GM12878 (cell line): ENCODE data around the gene AAGAB.

Source experiments
- ASH2L ChIP-seq: fragments of 300-600, 200-600 bp; sonication (generic); IDR thresholded peaks from 2 replicates; pipeline ENCODE4 v1.6.1; 2017; ENCODE audit warnings: low read depth, mild to moderate bottlenecking, borderline replicate concordance
- ATF7 ChIP-seq: fragments of 450-650 bp; IDR thresholded peaks from 2 replicates; pipeline ENCODE4 v1.6.1; 2016; ENCODE audit warnings: low read depth, mild to moderate bottlenecking
- EP300 ChIP-seq, 2 experiments: fragments of 150-350 bp in 1 of 2; IDR thresholded peaks; 2 replicates each; pipeline ENCODE4 v1.6.1; 2011 to 2012; ENCODE audit warnings: low read depth in 2 of 2, low read length in 2 of 2, borderline replicate concordance in 1 of 2, improper control_type of control experiment in 1 of 2, inconsistent platforms in 1 of 2; ENCODE audit not compliant: control insufficient read depth in 1 of 2
- JUND ChIP-seq: IDR thresholded peaks from 2 replicates; pipeline ENCODE4 v1.6.1; 2012; ENCODE audit warnings: low read depth, mild to moderate bottlenecking, low read length, improper control_type of control experiment, moderate library complexity
- MTA2 ChIP-seq: fragments of 450-650 bp; IDR thresholded peaks from 2 replicates; pipeline ENCODE4 v1.6.1; 2016; ENCODE audit warnings: low read depth, mild to moderate bottlenecking, moderate library complexity
- MXI1 ChIP-seq: fragments of 150-350 bp; IDR thresholded peaks from 2 replicates; pipeline ENCODE4 v1.6.1; 2011; ENCODE audit warnings: low read depth, mild to moderate bottlenecking, inconsistent platforms, low read length, improper control_type of control experiment
- POLR2A ChIP-seq: IDR thresholded peaks from 2 replicates; pipeline ENCODE4 v1.6.1; 2011; ENCODE audit warnings: low read depth, mild to moderate bottlenecking, low read length
- SMC3 ChIP-seq: IDR thresholded peaks from 2 replicates; pipeline ENCODE4 v1.6.1; 2011; ENCODE audit warnings: low read length, improper control_type of control experiment, borderline replicate concordance
- TBL1XR1 ChIP-seq: IDR thresholded peaks from 2 replicates; pipeline ENCODE4 v1.6.1; 2012; ENCODE audit warnings: low read depth, low read length, improper control_type of control experiment
- TF ChIP-seq, protein P1 (sequence below), 3 experiments: IDR thresholded peaks in 2 of 3; conservative IDR thresholded peaks in 1 of 3; 2 replicates each; pipeline ENCODE4 v1.5.1; 2011; ENCODE audit warnings: low read depth in 3 of 3, low read length in 3 of 3, mild to moderate bottlenecking in 3 of 3, control low read depth in 2 of 3, moderate library complexity in 2 of 3, inconsistent platforms in 1 of 3, mixed read lengths in 1 of 3; ENCODE audit not compliant: control insufficient read depth in 2 of 3, insufficient read depth in 1 of 3; ENCODE audit errors: extremely low read depth in 1 of 3
- TF ChIP-seq, protein P2 (sequence below): IDR thresholded peaks from 2 replicates; pipeline ENCODE4 v1.6.1; 2012; ENCODE audit warnings: mild to moderate bottlenecking, low read depth, low read length

DNA sequence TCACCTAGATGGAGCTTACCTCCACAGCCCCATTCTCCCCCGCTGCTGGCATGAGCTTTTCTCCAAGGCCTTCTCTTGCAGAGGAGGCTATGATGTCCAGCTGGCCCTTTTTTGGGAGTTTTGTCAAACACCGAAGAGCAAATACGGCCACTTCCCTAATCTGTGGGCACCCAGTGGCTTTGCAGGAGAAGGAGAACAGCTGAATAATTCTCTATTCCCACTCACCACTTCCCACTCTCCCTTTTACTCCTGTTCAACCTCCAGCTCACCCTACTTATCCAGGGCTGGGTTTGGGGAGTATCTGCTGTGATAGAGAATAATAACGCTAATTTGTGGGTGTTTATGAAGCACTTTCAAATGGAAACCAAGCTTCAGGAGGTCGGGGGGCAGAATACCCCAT, 93.0 kb downstream of the AAGAB start:
- no peak for TF ChIP-seq JUND
- TF ChIP-seq POLR2A: no peak
- TF ChIP-seq TBL1XR1: no peak
- TF ChIP-seq, protein P1, sequence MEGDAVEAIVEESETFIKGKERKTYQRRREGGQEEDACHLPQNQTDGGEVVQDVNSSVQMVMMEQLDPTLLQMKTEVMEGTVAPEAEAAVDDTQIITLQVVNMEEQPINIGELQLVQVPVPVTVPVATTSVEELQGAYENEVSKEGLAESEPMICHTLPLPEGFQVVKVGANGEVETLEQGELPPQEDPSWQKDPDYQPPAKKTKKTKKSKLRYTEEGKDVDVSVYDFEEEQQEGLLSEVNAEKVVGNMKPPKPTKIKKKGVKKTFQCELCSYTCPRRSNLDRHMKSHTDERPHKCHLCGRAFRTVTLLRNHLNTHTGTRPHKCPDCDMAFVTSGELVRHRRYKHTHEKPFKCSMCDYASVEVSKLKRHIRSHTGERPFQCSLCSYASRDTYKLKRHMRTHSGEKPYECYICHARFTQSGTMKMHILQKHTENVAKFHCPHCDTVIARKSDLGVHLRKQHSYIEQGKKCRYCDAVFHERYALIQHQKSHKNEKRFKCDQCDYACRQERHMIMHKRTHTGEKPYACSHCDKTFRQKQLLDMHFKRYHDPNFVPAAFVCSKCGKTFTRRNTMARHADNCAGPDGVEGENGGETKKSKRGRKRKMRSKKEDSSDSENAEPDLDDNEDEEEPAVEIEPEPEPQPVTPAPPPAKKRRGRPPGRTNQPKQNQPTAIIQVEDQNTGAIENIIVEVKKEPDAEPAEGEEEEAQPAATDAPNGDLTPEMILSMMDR (IDR thresholded peaks at IDR 0.05 in 2 of 3, conservative IDR thresholded peaks at IDR 0.05 in 1 of 3; ENCODE audit: control insufficient read depth in 2 of 3, extremely low read depth in 1 of 3, insufficient read depth in 1 of 3, low read depth in 3 of 3, low read length in 3 of 3): no peak
- TF ChIP-seq MTA2: no peak
- no peak for TF ChIP-seq EP300 (IDR thresholded peaks at IDR 0.05; ENCODE audit: borderline replicate concordance in 1 of 2, control insufficient read depth in 1 of 2, low read depth in 2 of 2, low read length in 2 of 2)
- TF ChIP-seq, protein P2, sequence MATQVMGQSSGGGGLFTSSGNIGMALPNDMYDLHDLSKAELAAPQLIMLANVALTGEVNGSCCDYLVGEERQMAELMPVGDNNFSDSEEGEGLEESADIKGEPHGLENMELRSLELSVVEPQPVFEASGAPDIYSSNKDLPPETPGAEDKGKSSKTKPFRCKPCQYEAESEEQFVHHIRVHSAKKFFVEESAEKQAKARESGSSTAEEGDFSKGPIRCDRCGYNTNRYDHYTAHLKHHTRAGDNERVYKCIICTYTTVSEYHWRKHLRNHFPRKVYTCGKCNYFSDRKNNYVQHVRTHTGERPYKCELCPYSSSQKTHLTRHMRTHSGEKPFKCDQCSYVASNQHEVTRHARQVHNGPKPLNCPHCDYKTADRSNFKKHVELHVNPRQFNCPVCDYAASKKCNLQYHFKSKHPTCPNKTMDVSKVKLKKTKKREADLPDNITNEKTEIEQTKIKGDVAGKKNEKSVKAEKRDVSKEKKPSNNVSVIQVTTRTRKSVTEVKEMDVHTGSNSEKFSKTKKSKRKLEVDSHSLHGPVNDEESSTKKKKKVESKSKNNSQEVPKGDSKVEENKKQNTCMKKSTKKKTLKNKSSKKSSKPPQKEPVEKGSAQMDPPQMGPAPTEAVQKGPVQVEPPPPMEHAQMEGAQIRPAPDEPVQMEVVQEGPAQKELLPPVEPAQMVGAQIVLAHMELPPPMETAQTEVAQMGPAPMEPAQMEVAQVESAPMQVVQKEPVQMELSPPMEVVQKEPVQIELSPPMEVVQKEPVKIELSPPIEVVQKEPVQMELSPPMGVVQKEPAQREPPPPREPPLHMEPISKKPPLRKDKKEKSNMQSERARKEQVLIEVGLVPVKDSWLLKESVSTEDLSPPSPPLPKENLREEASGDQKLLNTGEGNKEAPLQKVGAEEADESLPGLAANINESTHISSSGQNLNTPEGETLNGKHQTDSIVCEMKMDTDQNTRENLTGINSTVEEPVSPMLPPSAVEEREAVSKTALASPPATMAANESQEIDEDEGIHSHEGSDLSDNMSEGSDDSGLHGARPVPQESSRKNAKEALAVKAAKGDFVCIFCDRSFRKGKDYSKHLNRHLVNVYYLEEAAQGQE: no peak
- no peak for TF ChIP-seq SMC3
- TF ChIP-seq ATF7: no peak
- TF ChIP-seq MXI1: no peak
- no peak for TF ChIP-seq ASH2L
